ENCODE results near the gene ZFHX3. TPM values are rescaled to one million over a fixed set of nuclear protein-coding genes. Genes with fewer than 3 reads are reported as not detected.

ZFHX3 gene
- total and polyA plus RNA-seq, 2 donors (not counting 3 experiments of a cell fraction or from before 2014, with no cell fraction given) = 3.7 to 18.8 TPM

DNA sequence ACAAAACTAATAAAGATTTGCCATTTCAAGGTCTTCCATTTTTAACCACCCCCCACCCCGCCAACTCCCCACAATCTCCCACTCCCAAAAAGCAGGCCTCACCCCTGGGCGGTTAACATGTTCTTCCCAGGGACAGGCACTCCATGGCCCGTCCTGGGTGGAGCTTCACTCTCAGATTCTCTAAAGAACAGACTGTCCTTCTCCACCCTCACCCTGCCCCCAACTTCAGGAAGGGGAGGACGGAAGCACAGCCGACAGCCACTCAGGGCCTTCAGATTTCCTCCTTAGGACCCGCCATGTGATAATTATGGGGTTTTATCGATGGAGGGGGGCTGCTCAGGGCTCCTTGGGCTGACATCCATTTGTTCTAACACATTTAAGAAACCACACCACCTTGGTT lies 61.9 kb downstream of the ZFHX3 start:
- no peaks in the 10 kb centered on the region for H3K9me3 ChIP-seq (replicated peaks; ENCODE audit: control insufficient read depth, insufficient read depth, low read length)
- no peak for DNase-seq (ENCODE audit: low read depth, low spot score)
- no peak for TF ChIP-seq EZH2 (IDR thresholded peaks at IDR 0.05; ENCODE audit: borderline replicate concordance, low read depth, low read length, severe bottlenecking)
- TF ChIP-seq POLR2AphosphoS5 (IDR thresholded peaks at IDR 0.05; ENCODE audit: insufficient read depth, low read depth, low read length) = no peak
- no peak for TF ChIP-seq GATA2 (IDR thresholded peaks at IDR 0.05; ENCODE audit: insufficient read depth, insufficient read length, low read depth, low read length)
- TF ChIP-seq FOS (IDR thresholded peaks at IDR 0.05; ENCODE audit: borderline replicate concordance, insufficient read depth, low read length) = no peak
- TF ChIP-seq POLR2A (IDR thresholded peaks at IDR 0.05; ENCODE audit: low read depth, low read length) = no peak
- no peak overlapping the region for H3K4me3 ChIP-seq (replicated peaks in 1 of 3; ENCODE audit: insufficient read depth in 1 of 3, low read depth in 1 of 3, low read length in 3 of 3)
- H3K4me2 ChIP-seq (ENCODE audit: insufficient read depth, low read length) = no peak overlapping the region
- no peak overlapping the region for H3K27ac ChIP-seq (ENCODE audit: insufficient read depth, low read depth, low read length)
- no peaks in the 10 kb centered on the region for H3K9me1 ChIP-seq (replicated peaks; ENCODE audit: control insufficient read depth, extremely low read depth, insufficient read depth, low read length)
- H3K4me1 ChIP-seq (ENCODE audit: control insufficient read depth, extremely low read depth, insufficient read depth, low read length) = peaks cover 12% of the 10 kb centered on the region
- H3K27me3 ChIP-seq (ENCODE audit: control insufficient read depth in 2 of 2, insufficient read depth in 2 of 2, low read length in 2 of 2) = no peaks in the 10 kb centered on the region
- FAIRE-seq = no peak
- CTCF ChIA-PET = interaction anchor here (1.0 to 1.7 kb wide), 3 partner anchors 10 to 154 kb away, joined by 4 read pairs; no protein-coding TSS in a partner anchor
- no peak overlapping the region for H3K9ac ChIP-seq (replicated peaks; ENCODE audit: extremely low read depth, insufficient read depth, low read length)
- no peak overlapping the region for H2AFZ ChIP-seq (ENCODE audit: low read depth, low read length)
- POLR2A ChIA-PET = no interaction called here
- no peaks in the 10 kb centered on the region for H3K36me3 ChIP-seq (ENCODE audit: control insufficient read depth in 2 of 2, extremely low read depth in 1 of 2, insufficient read depth in 2 of 2, low read length in 2 of 2)
- intact Hi-C loops (cut with micrococcal nuclease) (no loop called here), dilution Hi-C loops (cut with MboI; ENCODE audit: extremely low pct_ligation_motif_present, low sequenced_read_pairs) (no loop called here)
- BruUV-seq (replicated peaks) = no TSS peak
- peaks cover 31% of the 10 kb centered on the region for H3K79me2 ChIP-seq (ENCODE audit: control insufficient read depth, insufficient read depth, low read length)
- H4K20me1 ChIP-seq (replicated peaks; ENCODE audit: control insufficient read depth, extremely low read depth, insufficient read depth, low read length) = no peaks in the 10 kb centered on the region

DNA sequence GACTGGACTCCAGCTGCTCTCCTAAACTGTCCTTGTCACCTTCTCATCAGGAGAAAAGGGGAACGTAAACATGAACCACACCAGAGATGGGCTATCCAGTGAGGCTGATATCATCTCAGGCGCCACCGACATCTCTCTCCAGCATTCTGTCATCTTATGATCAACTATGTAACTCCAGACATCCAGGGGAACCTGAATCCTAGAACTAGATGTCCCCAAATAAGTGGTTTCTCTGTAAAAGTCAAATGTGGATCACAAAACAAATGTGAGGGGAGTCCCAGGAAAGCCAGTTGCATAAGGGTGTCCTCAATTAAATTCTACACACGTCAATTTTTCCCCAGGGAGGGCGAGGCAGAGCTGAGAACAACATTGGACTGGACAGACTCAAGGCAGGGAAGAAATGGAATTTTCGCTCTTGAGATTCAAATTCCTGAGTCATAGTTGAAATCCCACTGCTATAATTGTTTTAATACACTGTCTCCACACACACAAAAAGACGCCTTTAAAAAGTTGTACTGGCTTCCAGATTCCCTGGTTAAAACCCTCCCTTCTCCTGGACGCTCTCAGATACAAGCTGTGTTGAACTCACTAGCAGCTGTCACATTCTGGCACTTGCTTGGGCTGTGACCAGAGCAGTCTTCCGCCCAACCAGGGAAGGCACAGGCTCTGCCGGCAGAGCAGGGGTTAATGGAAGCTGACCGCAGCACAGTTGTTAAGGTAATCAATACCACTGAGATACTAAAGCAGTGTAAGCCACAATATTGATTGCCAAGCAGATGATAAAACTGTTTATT lies 62.6 kb downstream of the ZFHX3 start:
- Histone ChIP-seq H3K27ac (ENCODE audit: insufficient read depth, low read depth, low read length) (no peak overlapping the region), H3K4me2 (ENCODE audit: insufficient read depth, low read length) (no peak overlapping the region), H4K20me1 (replicated peaks; ENCODE audit: control insufficient read depth, extremely low read depth, insufficient read depth, low read length) (no peaks in the 10 kb centered on the region), H3K79me2 (ENCODE audit: control insufficient read depth, insufficient read depth, low read length) (peaks cover 28% of the 10 kb centered on the region), H3K27me3 (ENCODE audit: control insufficient read depth in 2 of 2, insufficient read depth in 2 of 2, low read length in 2 of 2) (no peaks in the 10 kb centered on the region), H2AFZ (ENCODE audit: low read depth, low read length) (no peak overlapping the region), H3K9me3 (replicated peaks; ENCODE audit: control insufficient read depth, insufficient read depth, low read length) (no peaks in the 10 kb centered on the region), H3K36me3 (ENCODE audit: control insufficient read depth in 2 of 2, extremely low read depth in 1 of 2, insufficient read depth in 2 of 2, low read length in 2 of 2) (no peaks in the 10 kb centered on the region), H3K4me1 (ENCODE audit: control insufficient read depth, extremely low read depth, insufficient read depth, low read length) (peaks cover 10% of the 10 kb centered on the region), H3K9me1 (replicated peaks; ENCODE audit: control insufficient read depth, extremely low read depth, insufficient read depth, low read length) (no peaks in the 10 kb centered on the region), H3K4me3 (replicated peaks in 1 of 3; ENCODE audit: insufficient read depth in 1 of 3, low read depth in 1 of 3, low read length in 3 of 3) (no peak overlapping the region), H3K9ac (replicated peaks; ENCODE audit: extremely low read depth, insufficient read depth, low read length) (no peak overlapping the region)
- dilution Hi-C loops (cut with MboI; ENCODE audit: extremely low pct_ligation_motif_present, low sequenced_read_pairs) (no loop called here), intact Hi-C loops (cut with micrococcal nuclease) (no loop called here)
- no TSS peak for BruUV-seq (replicated peaks)
- ChIA-PET POLR2A (no interaction called here), CTCF (interaction anchor here (1.0 to 1.7 kb wide), 3 partner anchors 10 to 153 kb away, joined by 4 read pairs; no protein-coding TSS in a partner anchor)
- DNase-seq (ENCODE audit: low read depth, low spot score) (no peak), FAIRE-seq (no peak)
- TF ChIP-seq POLR2A (IDR thresholded peaks at IDR 0.05; ENCODE audit: low read depth, low read length) (no peak), FOS (IDR thresholded peaks at IDR 0.05; ENCODE audit: borderline replicate concordance, insufficient read depth, low read length) (no peak), MYC (IDR thresholded peaks at IDR 0.05; ENCODE audit: low read depth, low read length) (no peak), POLR2AphosphoS5 (IDR thresholded peaks at IDR 0.05; ENCODE audit: insufficient read depth, low read depth, low read length) (no peak), EZH2 (IDR thresholded peaks at IDR 0.05; ENCODE audit: borderline replicate concordance, low read depth, low read length, severe bottlenecking) (no peak), JUN (IDR thresholded peaks at IDR 0.05; ENCODE audit: borderline replicate concordance, insufficient read depth, insufficient read length, low read depth) (no peak), GATA2 (IDR thresholded peaks at IDR 0.05; ENCODE audit: insufficient read depth, insufficient read length, low read depth, low read length) (no peak)
- TF ChIP-seq, protein P1, sequence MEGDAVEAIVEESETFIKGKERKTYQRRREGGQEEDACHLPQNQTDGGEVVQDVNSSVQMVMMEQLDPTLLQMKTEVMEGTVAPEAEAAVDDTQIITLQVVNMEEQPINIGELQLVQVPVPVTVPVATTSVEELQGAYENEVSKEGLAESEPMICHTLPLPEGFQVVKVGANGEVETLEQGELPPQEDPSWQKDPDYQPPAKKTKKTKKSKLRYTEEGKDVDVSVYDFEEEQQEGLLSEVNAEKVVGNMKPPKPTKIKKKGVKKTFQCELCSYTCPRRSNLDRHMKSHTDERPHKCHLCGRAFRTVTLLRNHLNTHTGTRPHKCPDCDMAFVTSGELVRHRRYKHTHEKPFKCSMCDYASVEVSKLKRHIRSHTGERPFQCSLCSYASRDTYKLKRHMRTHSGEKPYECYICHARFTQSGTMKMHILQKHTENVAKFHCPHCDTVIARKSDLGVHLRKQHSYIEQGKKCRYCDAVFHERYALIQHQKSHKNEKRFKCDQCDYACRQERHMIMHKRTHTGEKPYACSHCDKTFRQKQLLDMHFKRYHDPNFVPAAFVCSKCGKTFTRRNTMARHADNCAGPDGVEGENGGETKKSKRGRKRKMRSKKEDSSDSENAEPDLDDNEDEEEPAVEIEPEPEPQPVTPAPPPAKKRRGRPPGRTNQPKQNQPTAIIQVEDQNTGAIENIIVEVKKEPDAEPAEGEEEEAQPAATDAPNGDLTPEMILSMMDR (IDR thresholded peaks at IDR 0.05; ENCODE audit: extremely low read depth in 1 of 2, insufficient read depth in 1 of 2, low read depth in 1 of 2, low read length in 2 of 2) = no peak
- TF ChIP-seq, protein P2, sequence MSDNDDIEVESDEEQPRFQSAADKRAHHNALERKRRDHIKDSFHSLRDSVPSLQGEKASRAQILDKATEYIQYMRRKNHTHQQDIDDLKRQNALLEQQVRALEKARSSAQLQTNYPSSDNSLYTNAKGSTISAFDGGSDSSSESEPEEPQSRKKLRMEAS (IDR thresholded peaks at IDR 0.05; ENCODE audit: insufficient read depth, insufficient read length) = no peak

Data from endothelial cell of umbilical vein (primary cell).